HCT116 (cell line): ENCODE data around the gene CRYBB1. TPM values are rescaled to one million over a fixed set of nuclear protein-coding genes. Genes with fewer than 3 reads are reported as not detected.

Experiments used
- ATAC-seq: fragments of 200-7000 bp; cut with Tn5 transposase; 2 replicates; pipeline ENCODE4 v1.9.1; 2020; ENCODE audit warnings: mild to moderate bottlenecking, moderate library complexity
- BruUV-seq: library from RNA; stranded (reverse); fragments of 400-500 nt; replicated peaks from 2 replicates; lab custom pipeline; 2021; lab: Mats Ljungman, UMichigan
- CTCF ChIA-PET: fragments of 300-600 bp; sonication (Branson Sonifier 250); formaldehyde crosslinking; loops from one replicate; lab custom pipeline; 2021; ENCODE audit warnings: antibody characterized with exemption; lab: Charles Lee
- POLR2A ChIA-PET: fragments of 300-600, 350-600 bp; sonication (Branson Sonifier 250); formaldehyde crosslinking; loops from one replicate; lab custom pipeline; 2021; ENCODE audit warnings: antibody characterized with exemption; lab: Charles Lee
- RAD21 ChIA-PET, 2 experiments: fragments of 300-600 bp; sonication (Branson Sonifier 250); formaldehyde crosslinking; loops; one replicate each; lab custom pipeline; 2023; ENCODE audit warnings: low total read pairs in 2 of 2; ENCODE audit not compliant: uncharacterized antibody in 2 of 2, unreplicated experiment in 2 of 2, low non-redundant PET in 1 of 2; lab: Charles Lee
- DNase-seq: peaks from one replicate; pipeline ENCODE4 v3.0.0-alpha.2; 2010; ENCODE audit warnings: low read depth, low spot score
- H2AFZ ChIP-seq: fragments of 200-600 bp; shearing (Covaris generic), sonication (generic); 2 replicates; pipeline ENCODE4 v1.6.1; 2017; ENCODE audit warnings: low read depth, mixed run types, mixed read lengths, antibody characterized with exemption, low read length; ENCODE audit not compliant: poor library complexity, severe bottlenecking
- H3K27ac ChIP-seq: 2 replicates; pipeline ENCODE4 v1.5.1; 2012; ENCODE audit warnings: low read depth, low read length
- H3K27me3 ChIP-seq: fragments of 200-600 bp; sonication (generic); 2 replicates; pipeline ENCODE4 v1.6.1; 2016; ENCODE audit warnings: mixed run types, low read length, mixed read lengths; ENCODE audit not compliant: insufficient read depth
- H3K36me3 ChIP-seq, 2 experiments: fragments of 200-500 bp in 1 of 2; fragments of 200-600 bp in 1 of 2; sonication (Bioruptor generic) in 1 of 2; sonication (generic) in 1 of 2; 2 replicates each; pipeline versions ENCODE4 v1.5.1 to v1.6.1; 2014 to 2016; ENCODE audit warnings: low read length in 2 of 2, inconsistent platforms in 1 of 2, mixed read lengths in 1 of 2, mixed run types in 1 of 2; ENCODE audit not compliant: insufficient read depth in 2 of 2, control insufficient read depth in 1 of 2
- H3K4me1 ChIP-seq, 2 experiments: fragments of 200-600 bp in 1 of 2; sonication (generic) in 1 of 2; 2 replicates each; pipeline versions ENCODE4 v1.5.1 to v1.6.1; 2012 to 2017; ENCODE audit warnings: low read length in 2 of 2, inconsistent platforms in 1 of 2, mild to moderate bottlenecking in 1 of 2, mixed read lengths in 1 of 2, mixed run types in 1 of 2, moderate library complexity in 1 of 2; ENCODE audit not compliant: insufficient read depth in 2 of 2, control insufficient read depth in 1 of 2
- H3K4me2 ChIP-seq: fragments of 200-600 bp; sonication (generic); 2 replicates; pipeline ENCODE4 v1.6.1; 2017; ENCODE audit warnings: mixed run types, low read length, mixed read lengths
- H3K4me3 ChIP-seq, 2 experiments: fragments of 200-600 bp in 1 of 2; sonication (generic) in 1 of 2; replicated peaks in 1 of 2; 2 replicates each; pipeline ENCODE4 v1.5.1; 2011 to 2016; ENCODE audit warnings: low read length in 2 of 2, control low read depth in 1 of 2, low read depth in 1 of 2, mild to moderate bottlenecking in 1 of 2, mixed read lengths in 1 of 2, mixed run types in 1 of 2
- H3K79me2 ChIP-seq: fragments of 200-600 bp; sonication (generic); 2 replicates; pipeline ENCODE4 v1.6.1; 2017; ENCODE audit warnings: mild to moderate bottlenecking, mixed run types, low read length, moderate library complexity, mixed read lengths; ENCODE audit not compliant: insufficient read depth
- H3K9ac ChIP-seq: fragments of 200-600 bp; sonication (generic); 2 replicates; pipeline ENCODE4 v1.6.1; 2016; ENCODE audit warnings: low read length, mixed read lengths
- H3K9me2 ChIP-seq: fragments of 200-600 bp; sonication (generic), shearing (Covaris generic); 2 replicates; pipeline ENCODE4 v1.6.1; 2017; ENCODE audit warnings: mixed run types, mild to moderate bottlenecking, moderate library complexity; ENCODE audit not compliant: insufficient read depth
- H3K9me3 ChIP-seq, 2 experiments: fragments of 200-500 bp in 1 of 2; fragments of 200-600 bp in 1 of 2; sonication (Bioruptor generic) in 1 of 2; sonication (generic) in 1 of 2; 2 replicates each; pipeline ENCODE4 v1.6.1; 2014 to 2017; ENCODE audit warnings: low read length in 2 of 2, mixed read lengths in 2 of 2, inconsistent platforms in 1 of 2, low read depth in 1 of 2, mild to moderate bottlenecking in 1 of 2, mixed run types in 1 of 2, moderate library complexity in 1 of 2; ENCODE audit not compliant: control insufficient read depth in 1 of 2, insufficient read depth in 1 of 2
- H4K20me1 ChIP-seq: fragments of 200-600 bp; sonication (generic), shearing (Covaris generic); 2 replicates; pipeline ENCODE4 v1.6.1; 2017; ENCODE audit warnings: mixed run types, mild to moderate bottlenecking, moderate library complexity; ENCODE audit not compliant: insufficient read depth
- ATF3 ChIP-seq: IDR thresholded peaks from 2 replicates; pipeline ENCODE4 v1.6.1; 2012
- CBX3 ChIP-seq: IDR thresholded peaks from 2 replicates; pipeline ENCODE4 v1.6.1; 2012; ENCODE audit warnings: low read depth
- CEBPB ChIP-seq: IDR thresholded peaks from 2 replicates; pipeline ENCODE4 v1.6.1; 2012; ENCODE audit warnings: low read depth
- EGR1 ChIP-seq: IDR thresholded peaks from 2 replicates; pipeline ENCODE4 v1.6.1; 2012; ENCODE audit warnings: low read depth
- ELF1 ChIP-seq: IDR thresholded peaks from 2 replicates; pipeline ENCODE4 v1.6.1; 2012; ENCODE audit warnings: low read depth, borderline replicate concordance
- JUND ChIP-seq: IDR thresholded peaks from 2 replicates; pipeline ENCODE4 v1.6.1; 2012
- POLR2AphosphoS5 ChIP-seq: IDR thresholded peaks from 2 replicates; pipeline ENCODE4 v1.6.1; 2011; ENCODE audit warnings: mild to moderate bottlenecking, low read depth, low read length, moderate library complexity
- REST ChIP-seq: IDR thresholded peaks from 2 replicates; pipeline ENCODE4 v1.6.1; 2012; ENCODE audit warnings: low read depth
- SIN3A ChIP-seq: IDR thresholded peaks from 2 replicates; pipeline ENCODE4 v1.6.1; 2012; ENCODE audit warnings: low read depth
- ZNF274 ChIP-seq: fragments of 200-500 bp; sonication (Bioruptor generic); IDR thresholded peaks from 2 replicates; pipeline ENCODE4 v1.6.1; 2014; ENCODE audit warnings: mild to moderate bottlenecking, low read depth, low read length, inconsistent platforms
- intact Hi-C: fragments of 100-400 bp; cut with micrococcal nuclease; formaldehyde crosslinking; loops from 2 replicates; pipeline ENCODE4 v1.10.0; 2022
- total RNA-seq: library from RNA; stranded (reverse); gene quantifications from one replicate; pipeline ENCODE4 v1.2.1, GENCODE V29; 2021; ENCODE audit not compliant: unreplicated experiment

The CRYBB1 gene
- total RNA-seq, 1 experiment from 2014 or later, result not detected

GRCh38 chr22:26568207-26568706, 49.6 kb downstream of the CRYBB1 start (continued):
- TF ChIP-seq CEBPB, result no peak

DNA sequence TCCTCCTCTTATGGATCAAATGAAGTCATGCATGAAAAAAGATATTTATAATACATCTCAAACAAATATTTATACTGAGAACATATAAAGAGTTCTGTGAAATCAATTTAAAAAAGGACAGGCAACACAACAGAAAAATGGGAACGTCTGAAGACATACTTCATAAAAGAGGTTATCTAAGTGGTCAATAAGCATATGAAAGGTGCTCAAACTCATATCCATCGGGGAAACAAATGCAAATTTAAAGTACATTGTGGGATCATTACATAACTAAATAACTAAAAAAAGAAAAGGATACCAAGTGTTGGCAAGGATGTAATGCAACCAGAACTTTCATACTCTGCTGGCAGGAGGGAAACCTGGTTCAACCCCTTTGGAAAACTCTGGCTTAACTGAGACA, 50.2 kb downstream of the CRYBB1 start:
- Histone ChIP-seq H3K4me3 (no peak overlapping the region), H3K4me2 (no peak overlapping the region), H3K4me1 (peaks cover 6 to 9% of the 10 kb centered on the region in 2 experiments; a peak in 3 of 4 replicates), H3K79me2 (peaks cover 6% of the 10 kb centered on the region; the same call in 1 of the 2 replicates), H3K9me3 (no peaks in the 10 kb centered on the region), H2AFZ (no peak overlapping the region), H3K9ac (no peak overlapping the region), H3K36me3 (no peaks in the 10 kb centered on the region), H3K27ac (no peak overlapping the region), H4K20me1 (no peaks in the 10 kb centered on the region), H3K9me2 (no peaks in the 10 kb centered on the region), H3K27me3 (no peaks in the 10 kb centered on the region)
- CTCF ChIA-PET, result no interaction called here
- RAD21 ChIA-PET, result no interaction called here
- BruUV-seq, result no TSS peak
- POLR2A ChIA-PET, result no interaction called here
- ATAC-seq (no peak), DNase-seq (no peak)
- intact Hi-C loops, result no loop called here
- no peak for TF ChIP-seq POLR2AphosphoS5
- TF ChIP-seq SIN3A, result no peak
- no peak for TF ChIP-seq ZNF274
- no peak for TF ChIP-seq JUND
- TF ChIP-seq ATF3, result no peak
- TF ChIP-seq EGR1, result no peak
- no peak for TF ChIP-seq CBX3
- TF ChIP-seq ELF1, result no peak
- TF ChIP-seq REST, result no peak
